HG02943 (cell line): ENCODE data around the gene EFEMP2.

ENCODE experiments used
- ATAC-seq: cut with Tn5 transposase; IDR thresholded peaks from one replicate; pipeline ENCODE4 v1.9.1; 2021; ENCODE audit warnings: mild to moderate bottlenecking, low read depth, moderate library complexity; ENCODE audit not compliant: unreplicated experiment

Gene EFEMP2

GRCh38 chr11:65867284-65868071 is 5.1 kb downstream of the EFEMP2 start:
- no peak for ATAC-seq

DNA sequence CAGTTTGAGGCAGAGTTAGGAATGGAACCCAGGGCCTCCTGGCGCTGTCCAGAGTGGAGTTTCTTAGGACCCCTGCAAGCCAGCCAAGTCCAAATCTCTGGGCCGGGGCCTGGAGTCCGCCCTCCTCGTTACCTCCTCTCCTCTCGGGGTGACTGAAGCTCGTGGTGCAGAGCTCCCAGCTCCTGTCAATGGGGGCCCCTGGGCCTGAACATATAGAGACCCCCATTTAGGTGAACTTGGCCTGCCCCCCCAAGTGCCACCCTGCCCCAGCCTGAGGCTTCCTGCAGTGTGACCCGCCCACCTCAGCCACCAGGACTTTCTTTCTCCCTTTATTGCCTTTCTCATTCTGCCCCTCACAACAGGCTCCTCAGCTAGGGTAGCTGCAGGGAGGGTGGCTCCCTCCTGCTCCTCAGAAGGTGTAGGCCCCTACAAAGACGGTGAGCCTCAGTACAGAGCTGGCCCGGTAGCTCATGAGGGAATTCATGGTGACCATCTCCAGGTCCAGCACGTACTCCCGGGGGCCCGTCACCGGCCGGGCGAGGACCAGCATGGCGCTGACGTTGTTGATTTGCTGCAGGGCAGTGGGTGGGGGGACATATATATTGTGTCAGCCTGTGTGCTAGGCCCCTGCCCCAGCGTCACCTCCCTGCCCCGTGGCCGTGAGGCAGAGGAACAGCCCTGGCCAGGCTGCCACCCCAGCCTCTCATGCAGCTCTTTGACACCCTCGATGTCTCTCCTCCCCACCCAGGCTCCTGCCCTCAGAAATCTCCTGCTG is 5.9 kb downstream of the EFEMP2 start:
- ATAC-seq = no peak

DNA sequence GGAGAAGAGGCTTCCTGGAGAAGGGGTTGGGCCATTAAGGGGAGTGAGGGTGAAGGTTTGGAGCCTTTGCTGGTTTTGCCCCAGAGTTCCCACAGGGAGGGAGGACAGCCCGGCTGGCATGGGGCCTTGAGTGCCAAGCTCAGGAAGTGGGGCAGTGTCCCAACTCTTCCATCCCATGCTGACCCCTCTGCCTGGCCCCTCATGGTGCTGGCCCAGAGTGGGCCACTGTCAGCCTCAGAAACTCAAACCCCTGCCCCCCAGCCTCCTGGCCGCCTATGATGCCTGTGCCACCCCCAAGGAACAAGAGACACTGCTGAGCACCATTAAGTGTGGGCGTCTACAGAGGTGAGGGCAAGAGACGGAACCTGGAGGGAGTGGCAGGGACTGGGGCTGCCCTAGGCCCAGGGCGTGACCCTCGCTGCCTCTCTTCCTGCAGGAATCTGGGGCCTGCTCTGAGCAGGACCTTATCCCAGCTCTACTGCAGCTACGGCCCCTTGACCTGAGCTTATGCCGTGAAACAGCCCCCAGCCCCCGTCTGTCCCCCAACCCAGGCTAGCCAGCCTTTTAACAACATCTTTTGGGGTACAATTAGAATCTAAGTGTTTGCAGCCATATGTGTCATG is 6.9 kb downstream of the EFEMP2 start:
- no peak for ATAC-seq

GRCh38 chr11:65864706-65865471 is 7.7 kb downstream of the EFEMP2 start:
- ATAC-seq = no peak

- no peak for ATAC-seq
Observed at GRCh38 chr11:65863889-65864705, 8.5 kb downstream of the EFEMP2 start.

DNA sequence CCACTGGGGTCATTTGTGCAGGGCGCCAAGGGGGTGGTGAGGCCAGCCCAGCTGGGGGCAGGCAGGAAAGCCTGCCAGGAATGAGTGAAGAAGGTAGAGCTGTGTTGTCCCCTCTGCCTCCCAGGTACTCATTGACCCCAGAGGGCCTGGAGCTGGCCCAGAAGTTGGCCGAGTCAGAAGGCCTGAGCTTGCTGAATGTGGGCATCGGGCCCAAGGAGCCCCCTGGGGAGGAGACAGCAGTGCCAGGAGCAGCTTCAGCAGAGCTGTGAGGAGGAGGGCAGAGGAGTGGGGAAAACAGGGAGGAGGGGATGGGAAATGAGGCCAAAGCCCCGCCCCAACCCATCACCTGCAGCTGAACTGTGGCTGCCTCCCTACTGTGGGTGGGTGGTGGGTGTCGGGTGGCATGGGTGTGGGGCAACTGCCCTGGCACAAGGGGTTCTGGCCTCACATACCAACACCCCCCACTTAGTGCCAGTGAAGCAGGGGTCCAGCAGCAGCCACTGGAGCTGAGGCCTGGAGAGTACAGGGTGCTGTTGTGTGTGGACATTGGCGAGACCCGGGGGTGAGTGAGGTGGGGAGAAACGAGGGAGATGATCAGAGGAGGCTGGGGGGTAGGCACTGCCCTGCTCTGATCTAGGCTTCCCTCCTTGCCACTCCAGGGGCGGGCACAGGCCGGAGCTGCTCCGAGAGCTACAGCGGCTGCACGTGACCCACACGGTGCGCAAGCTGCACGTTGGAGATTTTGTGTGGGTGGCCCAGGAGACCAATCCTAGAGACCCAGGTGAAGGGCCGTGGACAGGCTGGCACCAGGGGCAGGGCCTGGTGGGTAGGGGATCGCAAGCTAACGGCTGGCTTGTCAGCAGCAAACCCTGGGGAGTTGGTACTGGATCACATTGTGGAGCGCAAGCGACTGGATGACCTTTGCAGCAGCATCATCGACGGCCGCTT is 9.4 kb downstream of the EFEMP2 start:
- ATAC-seq = no peak

DNA sequence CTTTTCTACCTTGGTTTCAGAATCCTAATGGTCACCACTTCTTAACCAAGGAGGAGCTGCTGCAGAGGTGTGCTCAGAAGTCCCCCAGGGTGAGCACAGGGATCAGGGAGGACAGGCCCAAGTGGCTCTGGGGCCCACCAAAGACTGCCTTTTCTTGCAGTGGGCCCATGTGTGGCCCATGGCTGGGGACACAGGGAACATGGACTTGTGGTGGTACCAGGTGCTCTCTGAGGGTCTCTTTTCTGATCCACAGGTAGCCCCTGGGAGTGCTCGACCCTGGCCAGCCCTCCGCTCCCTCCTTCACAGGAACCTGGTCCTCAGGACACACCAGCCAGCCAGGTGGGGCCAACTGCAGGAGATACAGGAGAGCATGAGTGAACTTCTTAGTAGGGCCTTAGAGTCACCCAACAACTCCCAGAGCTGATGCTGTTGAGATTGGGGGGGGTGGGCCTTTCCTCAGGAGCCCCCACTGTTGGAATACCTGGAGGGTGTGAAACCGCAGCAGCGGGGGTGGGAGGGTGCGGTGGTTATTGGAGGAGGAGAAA is 10.3 kb downstream of the EFEMP2 start:
- ATAC-seq = no peak

GRCh38 chr11:65861533-65862183 is 10.9 kb downstream of the EFEMP2 start:
- ATAC-seq = no peak

GRCh38 chr11:65861165-65861505 is 11.5 kb downstream of the EFEMP2 start:
- ATAC-seq = no peak

GRCh38 chr11:65860278-65861164 is 12.1 kb downstream of the EFEMP2 start, which contains the start of gene MUS81:
MUS81 (plus strand) TSS chr11:65860433; CDS start chr11:65860754, 321 bp downstream.
- peak; percentile 28 for ATAC-seq

- ATAC-seq = no peak
Observed at GRCh38 chr11:65859812-65860277, 12.8 kb downstream of the EFEMP2 start.

DNA sequence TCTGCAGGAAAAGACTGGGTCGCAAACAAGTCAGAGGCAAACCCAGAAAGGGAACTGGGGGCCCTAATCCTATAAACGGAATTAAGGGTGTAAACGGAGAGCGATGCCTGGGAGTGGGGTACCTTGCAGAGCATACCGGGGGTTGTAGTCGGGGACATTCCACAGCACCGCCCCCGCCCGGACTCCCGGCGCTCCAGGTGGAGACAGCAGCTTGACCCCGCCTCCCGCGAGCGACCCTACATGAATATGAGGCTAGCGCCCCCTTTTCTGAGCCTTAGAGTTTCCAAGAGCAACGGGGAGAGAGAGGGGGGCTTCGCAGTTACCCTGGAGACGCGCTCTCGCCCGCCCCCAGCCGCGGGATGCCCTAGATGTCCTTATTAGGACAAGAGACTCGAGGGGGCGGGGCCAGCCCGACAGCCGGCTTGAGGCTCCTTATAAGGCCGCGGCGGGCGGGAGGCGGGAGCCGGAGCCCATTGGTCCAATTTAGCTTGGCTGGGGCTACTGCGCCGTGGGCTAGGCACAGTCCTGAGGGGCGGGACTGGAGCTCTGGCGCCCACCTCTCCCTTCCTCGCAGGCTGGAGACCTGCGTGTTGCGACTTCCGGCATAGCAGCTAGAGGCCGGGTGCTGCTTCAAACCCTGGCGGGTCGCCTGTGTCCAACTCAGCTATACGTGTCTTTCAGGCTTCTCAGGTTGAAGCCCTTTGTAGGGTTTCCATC is 13.3 kb downstream of the EFEMP2 start:
- ATAC-seq = peak; percentile 52

GRCh38 chr11:65858681-65859087 is 13.9 kb downstream of the EFEMP2 start:
- no peak for ATAC-seq

GRCh38 chr11:65857853-65858680 is 14.5 kb downstream of the EFEMP2 start, which contains the start of gene CFL1:
CFL1 (minus strand) TSS chr11:65858180; CDS start chr11:65858099, 81 bp downstream.
- ATAC-seq = peak; percentile 45

DNA sequence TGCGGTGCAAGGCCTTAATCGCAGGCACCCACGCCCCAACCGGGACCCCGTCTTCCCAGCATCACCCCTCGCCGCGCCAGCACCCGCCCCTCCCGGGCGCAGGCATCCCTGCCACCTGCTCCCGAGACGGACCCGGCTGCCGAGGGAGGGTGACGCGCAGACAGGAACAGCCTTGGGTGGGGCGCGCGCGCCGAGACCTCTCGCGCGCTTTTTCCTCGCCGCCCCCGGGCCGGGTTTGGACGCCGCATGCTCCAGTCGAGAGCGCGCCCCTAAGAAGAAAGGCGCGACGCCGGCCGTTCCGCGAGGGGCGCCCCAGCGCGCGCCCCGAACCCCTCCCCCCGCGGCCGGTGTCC is 15.1 kb downstream of the EFEMP2 start:
- ATAC-seq = no peak
